ENCODE results near the gene BMPR1A.
"Not testable (repeated sequence)": the region's sequence is repeated elsewhere in the genome, so short reads cannot be mapped to it uniquely, and the experiment has no call there.

- not testable (repeated sequence) for TF ChIP-seq CTCF, POLR2AphosphoS5 (IDR thresholded peaks at IDR 0.05)
Measured at GRCh38 chr10:86940076-86940475, 183.7 kb downstream of the BMPR1A start.

All from suprapubic skin (tissue), 3 donors.